PFSK-1 (cell line): ENCODE measurements around the gene SLMAP.
A peak's percentile ranks its signal among the peaks of the same experiment; 100 is the strongest.

ENCODE experiments used
- FOXP2 ChIP-seq: optimal IDR thresholded peaks from 2 replicates; pipeline ENCODE3; 2011; ENCODE audit warnings: borderline replicate concordance, control low read depth, inconsistent platforms; ENCODE audit not compliant: insufficient read depth; ENCODE audit errors: extremely low read length, extremely low read depth
- POLR2AphosphoS5 ChIP-seq: IDR thresholded peaks from 2 replicates; pipeline ENCODE4 v1.6.1; 2012; ENCODE audit warnings: low read depth, mild to moderate bottlenecking, control low read depth, low read length, moderate library complexity
- SIN3A ChIP-seq: IDR thresholded peaks from 2 replicates; pipeline ENCODE4 v1.6.1; 2012; ENCODE audit warnings: mild to moderate bottlenecking, low read length, moderate library complexity, borderline replicate concordance; ENCODE audit not compliant: insufficient read depth
- TAF1 ChIP-seq: IDR thresholded peaks from 2 replicates; pipeline ENCODE4 v1.6.1; 2012; ENCODE audit warnings: low read length, control low read depth, borderline replicate concordance; ENCODE audit not compliant: insufficient read depth
- TF ChIP-seq, protein P1 (sequence below), 2 experiments: IDR thresholded peaks; 2 replicates each; pipeline versions ENCODE4 v1.6.1 to v1.8.0; 2011 to 2012; ENCODE audit warnings: low read depth in 2 of 2, low read length in 2 of 2, control low read depth in 1 of 2, inconsistent platforms in 1 of 2, mild to moderate bottlenecking in 1 of 2, moderate library complexity in 1 of 2; ENCODE audit not compliant: insufficient read depth in 1 of 2

The SLMAP gene

DNA sequence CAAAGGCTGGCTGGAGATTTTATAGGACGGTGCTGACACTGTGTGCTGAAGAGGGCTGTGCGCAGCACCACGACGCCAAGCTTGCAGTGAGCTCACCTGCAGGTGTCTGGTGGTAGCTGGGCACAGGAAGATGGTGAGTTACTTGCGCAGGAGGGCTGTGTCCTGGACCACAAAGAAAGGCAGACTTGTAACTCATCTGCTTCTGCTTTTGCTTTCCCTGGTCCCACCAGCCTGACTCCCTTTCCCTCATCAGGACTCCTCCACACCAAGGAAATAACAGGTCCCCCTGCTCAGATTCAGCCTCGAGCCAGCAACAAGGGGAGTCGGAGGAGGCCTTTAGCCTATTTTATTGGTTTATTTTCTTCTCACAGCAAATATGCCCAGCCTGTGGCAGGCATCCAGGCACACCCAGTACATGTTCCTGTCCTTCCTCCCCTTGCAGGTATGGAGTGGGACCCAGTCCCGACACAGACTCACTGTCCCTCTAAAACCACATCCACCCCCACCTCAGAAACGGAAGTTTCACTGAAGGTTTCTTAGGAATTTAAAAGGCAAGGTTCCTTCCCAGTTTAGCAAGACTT lies 216.5 kb downstream of the SLMAP start:
- TF ChIP-seq POLR2AphosphoS5 (no peak), TAF1 (no peak), FOXP2 (no peak), SIN3A (no peak)
- TF ChIP-seq, protein P1, sequence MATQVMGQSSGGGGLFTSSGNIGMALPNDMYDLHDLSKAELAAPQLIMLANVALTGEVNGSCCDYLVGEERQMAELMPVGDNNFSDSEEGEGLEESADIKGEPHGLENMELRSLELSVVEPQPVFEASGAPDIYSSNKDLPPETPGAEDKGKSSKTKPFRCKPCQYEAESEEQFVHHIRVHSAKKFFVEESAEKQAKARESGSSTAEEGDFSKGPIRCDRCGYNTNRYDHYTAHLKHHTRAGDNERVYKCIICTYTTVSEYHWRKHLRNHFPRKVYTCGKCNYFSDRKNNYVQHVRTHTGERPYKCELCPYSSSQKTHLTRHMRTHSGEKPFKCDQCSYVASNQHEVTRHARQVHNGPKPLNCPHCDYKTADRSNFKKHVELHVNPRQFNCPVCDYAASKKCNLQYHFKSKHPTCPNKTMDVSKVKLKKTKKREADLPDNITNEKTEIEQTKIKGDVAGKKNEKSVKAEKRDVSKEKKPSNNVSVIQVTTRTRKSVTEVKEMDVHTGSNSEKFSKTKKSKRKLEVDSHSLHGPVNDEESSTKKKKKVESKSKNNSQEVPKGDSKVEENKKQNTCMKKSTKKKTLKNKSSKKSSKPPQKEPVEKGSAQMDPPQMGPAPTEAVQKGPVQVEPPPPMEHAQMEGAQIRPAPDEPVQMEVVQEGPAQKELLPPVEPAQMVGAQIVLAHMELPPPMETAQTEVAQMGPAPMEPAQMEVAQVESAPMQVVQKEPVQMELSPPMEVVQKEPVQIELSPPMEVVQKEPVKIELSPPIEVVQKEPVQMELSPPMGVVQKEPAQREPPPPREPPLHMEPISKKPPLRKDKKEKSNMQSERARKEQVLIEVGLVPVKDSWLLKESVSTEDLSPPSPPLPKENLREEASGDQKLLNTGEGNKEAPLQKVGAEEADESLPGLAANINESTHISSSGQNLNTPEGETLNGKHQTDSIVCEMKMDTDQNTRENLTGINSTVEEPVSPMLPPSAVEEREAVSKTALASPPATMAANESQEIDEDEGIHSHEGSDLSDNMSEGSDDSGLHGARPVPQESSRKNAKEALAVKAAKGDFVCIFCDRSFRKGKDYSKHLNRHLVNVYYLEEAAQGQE (IDR thresholded peaks at IDR 0.05; ENCODE audit: insufficient read depth in 1 of 2, low read depth in 2 of 2, low read length in 2 of 2) = no peak

DNA sequence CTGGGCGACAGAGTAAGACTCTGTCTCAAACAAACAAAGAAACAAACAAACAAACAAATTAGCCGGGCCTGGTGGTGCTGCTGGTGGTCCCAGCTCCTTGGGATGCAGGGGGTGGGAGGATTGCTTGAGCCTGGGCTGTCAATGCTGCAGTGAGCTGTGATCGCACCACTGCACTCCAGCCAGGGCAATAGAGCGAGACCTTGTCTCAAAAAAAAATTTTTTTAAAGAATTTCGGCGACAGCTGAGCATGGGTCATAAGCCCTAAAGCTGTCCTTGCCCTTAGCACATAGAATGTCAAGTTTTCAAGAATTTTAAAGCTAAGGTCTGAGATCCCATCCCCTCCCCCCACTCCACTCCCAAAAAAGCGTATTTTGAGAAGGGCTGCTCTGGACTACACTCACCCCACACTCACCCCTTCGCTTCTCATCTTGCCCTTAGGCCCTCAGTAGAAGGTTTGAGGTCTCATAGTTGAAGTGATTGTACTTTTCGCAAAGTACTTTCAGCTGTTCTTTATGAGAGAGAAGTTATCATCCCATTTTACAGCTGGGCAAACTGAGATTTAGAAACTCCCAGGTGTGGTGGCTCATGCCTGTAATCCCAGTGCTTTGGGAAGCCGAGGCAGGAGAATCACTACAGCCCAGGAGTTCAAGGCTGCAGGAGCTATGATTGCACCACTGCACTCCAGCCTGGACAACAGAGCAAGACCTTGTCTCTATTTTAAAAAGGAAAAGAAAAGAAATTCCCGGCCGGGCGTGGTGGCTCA lies 217.8 kb downstream of the SLMAP start:
- TF ChIP-seq, protein P1 (IDR thresholded peaks at IDR 0.05; ENCODE audit: insufficient read depth in 1 of 2, low read depth in 2 of 2, low read length in 2 of 2) = no peak
- TF ChIP-seq TAF1 = no peak
- TF ChIP-seq SIN3A = no peak
- no peak for TF ChIP-seq FOXP2
- no peak for TF ChIP-seq POLR2AphosphoS5

DNA sequence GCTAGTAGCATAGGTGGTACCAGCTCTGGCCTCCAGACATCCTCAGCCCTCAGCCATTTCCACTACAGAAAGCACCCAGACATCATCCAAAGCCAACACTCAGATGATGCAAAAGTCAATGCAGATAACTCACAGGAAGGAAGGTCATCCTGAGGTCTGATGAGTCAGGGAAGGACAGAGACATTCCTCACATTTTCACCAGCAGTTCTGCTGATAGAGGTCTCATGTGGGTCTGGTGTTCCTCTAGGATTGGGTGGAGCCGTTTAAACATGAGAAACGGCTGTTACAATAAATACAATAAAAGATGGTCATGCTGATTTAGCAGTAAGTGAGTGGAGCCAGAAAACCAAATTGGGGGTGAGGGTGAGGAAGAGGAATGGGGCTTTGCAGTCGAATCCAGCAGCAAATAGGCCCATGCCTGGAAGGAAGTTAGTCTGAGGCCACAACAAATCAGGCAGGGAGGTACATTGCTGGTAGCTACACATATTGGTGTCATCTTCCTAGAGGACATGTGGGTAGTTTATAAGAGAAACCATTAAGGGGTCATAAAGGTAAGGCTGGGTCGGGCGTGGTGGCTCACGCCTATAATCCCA lies 218.8 kb downstream of the SLMAP start:
- no peak for TF ChIP-seq FOXP2
- no peak for TF ChIP-seq SIN3A
- no peak for TF ChIP-seq TAF1
- TF ChIP-seq POLR2AphosphoS5 = no peak
- TF ChIP-seq, protein P1 (IDR thresholded peaks at IDR 0.05; ENCODE audit: insufficient read depth in 1 of 2, low read depth in 2 of 2, low read length in 2 of 2) = 0 out of 4 replicates have a peak, but pooled peaks of 1 of the 2 experiments have one; percentile 44

DNA sequence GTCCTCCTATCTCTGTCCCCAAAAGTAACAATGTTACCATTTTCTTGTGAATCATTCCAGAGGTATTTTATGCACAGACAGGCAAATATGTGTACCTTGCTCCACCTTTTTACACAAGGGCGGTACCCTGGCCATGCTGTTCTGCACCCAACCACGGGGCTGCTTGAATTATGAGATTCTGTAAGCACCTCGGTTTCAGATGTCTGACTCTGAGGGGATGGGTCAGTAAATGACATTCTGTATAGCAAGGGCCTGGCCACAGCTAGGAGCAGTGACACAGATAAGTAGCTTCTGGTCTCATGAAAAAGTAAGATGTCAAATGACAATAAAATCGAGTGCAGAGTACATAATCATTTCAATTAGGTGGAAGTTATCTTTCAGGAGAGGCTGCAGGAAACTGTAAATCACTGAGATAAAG lies 221.7 kb downstream of the SLMAP start:
- no peak for TF ChIP-seq TAF1
- TF ChIP-seq SIN3A = no peak
- TF ChIP-seq, protein P1 (IDR thresholded peaks at IDR 0.05; ENCODE audit: insufficient read depth in 1 of 2, low read depth in 2 of 2, low read length in 2 of 2) = no peak
- TF ChIP-seq POLR2AphosphoS5 = no peak
- no peak for TF ChIP-seq FOXP2
